Ishikawa (cell line): ENCODE measurements around the gene SGPP2.

Experiments
- CEBPB ChIP-seq: IDR thresholded peaks from 2 replicates; pipeline ENCODE4 v1.6.1; 2012
- EP300 ChIP-seq: IDR thresholded peaks from 2 replicates; pipeline ENCODE4 v1.6.1; 2012; ENCODE audit warnings: borderline replicate concordance
- NFIC ChIP-seq: IDR thresholded peaks from 2 replicates; pipeline ENCODE4 v1.6.1; 2012
- TCF12 ChIP-seq: IDR thresholded peaks from 2 replicates; pipeline ENCODE4 v1.6.1; 2012; ENCODE audit warnings: low read depth
- ZBTB7A ChIP-seq: IDR thresholded peaks from 2 replicates; pipeline ENCODE4 v1.6.1; 2012; ENCODE audit warnings: low read depth
- TF ChIP-seq, protein P1 (sequence below): IDR thresholded peaks from 2 replicates; pipeline ENCODE4 v1.6.1; 2012; ENCODE audit warnings: low read depth, mild to moderate bottlenecking
- TF ChIP-seq, protein P2 (sequence below): IDR thresholded peaks from 2 replicates; pipeline ENCODE4 v1.6.1; 2012
- TF ChIP-seq, protein P3 (sequence below): IDR thresholded peaks from 2 replicates; pipeline ENCODE4 v1.6.1; 2012

- TF ChIP-seq EP300 (no peak), ZBTB7A (no peak), NFIC (no peak), CEBPB (no peak), TCF12 (no peak)
- TF ChIP-seq, protein P1, sequence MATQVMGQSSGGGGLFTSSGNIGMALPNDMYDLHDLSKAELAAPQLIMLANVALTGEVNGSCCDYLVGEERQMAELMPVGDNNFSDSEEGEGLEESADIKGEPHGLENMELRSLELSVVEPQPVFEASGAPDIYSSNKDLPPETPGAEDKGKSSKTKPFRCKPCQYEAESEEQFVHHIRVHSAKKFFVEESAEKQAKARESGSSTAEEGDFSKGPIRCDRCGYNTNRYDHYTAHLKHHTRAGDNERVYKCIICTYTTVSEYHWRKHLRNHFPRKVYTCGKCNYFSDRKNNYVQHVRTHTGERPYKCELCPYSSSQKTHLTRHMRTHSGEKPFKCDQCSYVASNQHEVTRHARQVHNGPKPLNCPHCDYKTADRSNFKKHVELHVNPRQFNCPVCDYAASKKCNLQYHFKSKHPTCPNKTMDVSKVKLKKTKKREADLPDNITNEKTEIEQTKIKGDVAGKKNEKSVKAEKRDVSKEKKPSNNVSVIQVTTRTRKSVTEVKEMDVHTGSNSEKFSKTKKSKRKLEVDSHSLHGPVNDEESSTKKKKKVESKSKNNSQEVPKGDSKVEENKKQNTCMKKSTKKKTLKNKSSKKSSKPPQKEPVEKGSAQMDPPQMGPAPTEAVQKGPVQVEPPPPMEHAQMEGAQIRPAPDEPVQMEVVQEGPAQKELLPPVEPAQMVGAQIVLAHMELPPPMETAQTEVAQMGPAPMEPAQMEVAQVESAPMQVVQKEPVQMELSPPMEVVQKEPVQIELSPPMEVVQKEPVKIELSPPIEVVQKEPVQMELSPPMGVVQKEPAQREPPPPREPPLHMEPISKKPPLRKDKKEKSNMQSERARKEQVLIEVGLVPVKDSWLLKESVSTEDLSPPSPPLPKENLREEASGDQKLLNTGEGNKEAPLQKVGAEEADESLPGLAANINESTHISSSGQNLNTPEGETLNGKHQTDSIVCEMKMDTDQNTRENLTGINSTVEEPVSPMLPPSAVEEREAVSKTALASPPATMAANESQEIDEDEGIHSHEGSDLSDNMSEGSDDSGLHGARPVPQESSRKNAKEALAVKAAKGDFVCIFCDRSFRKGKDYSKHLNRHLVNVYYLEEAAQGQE: no peak
- TF ChIP-seq, protein P2, sequence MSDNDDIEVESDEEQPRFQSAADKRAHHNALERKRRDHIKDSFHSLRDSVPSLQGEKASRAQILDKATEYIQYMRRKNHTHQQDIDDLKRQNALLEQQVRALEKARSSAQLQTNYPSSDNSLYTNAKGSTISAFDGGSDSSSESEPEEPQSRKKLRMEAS: no peak
- TF ChIP-seq, protein P3, sequence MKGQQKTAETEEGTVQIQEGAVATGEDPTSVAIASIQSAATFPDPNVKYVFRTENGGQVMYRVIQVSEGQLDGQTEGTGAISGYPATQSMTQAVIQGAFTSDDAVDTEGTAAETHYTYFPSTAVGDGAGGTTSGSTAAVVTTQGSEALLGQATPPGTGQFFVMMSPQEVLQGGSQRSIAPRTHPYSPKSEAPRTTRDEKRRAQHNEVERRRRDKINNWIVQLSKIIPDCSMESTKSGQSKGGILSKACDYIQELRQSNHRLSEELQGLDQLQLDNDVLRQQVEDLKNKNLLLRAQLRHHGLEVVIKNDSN: no peak
Observed at GRCh38 chr2:222481941-222482340, 57.6 kb downstream of the SGPP2 start.
